ENCODE results near the gene MPP2.

DNA sequence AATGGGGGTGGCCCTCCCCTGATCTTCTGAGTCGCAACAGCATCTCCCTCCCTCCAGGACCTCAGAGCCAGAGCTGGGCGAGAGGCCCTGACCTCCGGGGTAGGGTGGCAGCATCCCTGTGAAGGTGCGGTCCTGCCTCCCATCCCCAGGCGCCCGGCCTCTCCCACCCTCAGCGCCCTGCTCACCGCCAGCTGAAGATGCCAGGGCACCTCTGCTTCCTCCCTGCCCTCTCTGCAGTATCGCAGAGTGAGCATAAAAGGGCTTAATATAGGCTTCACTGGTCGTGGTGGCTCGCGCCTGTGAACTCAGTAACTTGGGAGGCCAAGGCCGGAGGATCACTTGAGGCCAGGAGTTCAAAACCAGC is 10.7 kb upstream of the MPP2 start:
- TF ChIP-seq EZH2 (IDR thresholded peaks at IDR 0.05; ENCODE audit: borderline replicate concordance, low read length), result no peak
- TF ChIP-seq, protein P1, sequence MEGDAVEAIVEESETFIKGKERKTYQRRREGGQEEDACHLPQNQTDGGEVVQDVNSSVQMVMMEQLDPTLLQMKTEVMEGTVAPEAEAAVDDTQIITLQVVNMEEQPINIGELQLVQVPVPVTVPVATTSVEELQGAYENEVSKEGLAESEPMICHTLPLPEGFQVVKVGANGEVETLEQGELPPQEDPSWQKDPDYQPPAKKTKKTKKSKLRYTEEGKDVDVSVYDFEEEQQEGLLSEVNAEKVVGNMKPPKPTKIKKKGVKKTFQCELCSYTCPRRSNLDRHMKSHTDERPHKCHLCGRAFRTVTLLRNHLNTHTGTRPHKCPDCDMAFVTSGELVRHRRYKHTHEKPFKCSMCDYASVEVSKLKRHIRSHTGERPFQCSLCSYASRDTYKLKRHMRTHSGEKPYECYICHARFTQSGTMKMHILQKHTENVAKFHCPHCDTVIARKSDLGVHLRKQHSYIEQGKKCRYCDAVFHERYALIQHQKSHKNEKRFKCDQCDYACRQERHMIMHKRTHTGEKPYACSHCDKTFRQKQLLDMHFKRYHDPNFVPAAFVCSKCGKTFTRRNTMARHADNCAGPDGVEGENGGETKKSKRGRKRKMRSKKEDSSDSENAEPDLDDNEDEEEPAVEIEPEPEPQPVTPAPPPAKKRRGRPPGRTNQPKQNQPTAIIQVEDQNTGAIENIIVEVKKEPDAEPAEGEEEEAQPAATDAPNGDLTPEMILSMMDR (conservative IDR thresholded peaks at IDR 0.05 in 1 of 2, IDR thresholded peaks at IDR 0.05 in 1 of 2; ENCODE audit: extremely low read depth in 1 of 2, insufficient read depth in 1 of 2, low read depth in 1 of 2, low read length in 2 of 2), result no peak

Measured in mammary epithelial cell (primary cell).